GM21717 (cell line): ENCODE measurements around the gene RNU7-1.
"Not testable (repeated sequence)": the region's sequence is repeated elsewhere in the genome, so short reads cannot be mapped to it uniquely, and the experiment has no call there.

Experiments
- ATAC-seq: cut with Tn5 transposase; IDR thresholded peaks from one replicate; pipeline ENCODE4 v1.9.1; 2021; ENCODE audit warnings: mild to moderate bottlenecking, moderate library complexity; ENCODE audit not compliant: unreplicated experiment

RNU7-1 gene

GRCh38 chr12:6943722-6944380, at the start of gene RNU7-1, which contains the start of gene C12orf57:
TSS of gene RNU7-1 (plus strand) at chr12:6943816.
TSS of gene C12orf57 (plus strand) at chr12:6944022. CDS start at chr12:6944122, 100 bp downstream.
- ATAC-seq: peak; percentile 35

DNA sequence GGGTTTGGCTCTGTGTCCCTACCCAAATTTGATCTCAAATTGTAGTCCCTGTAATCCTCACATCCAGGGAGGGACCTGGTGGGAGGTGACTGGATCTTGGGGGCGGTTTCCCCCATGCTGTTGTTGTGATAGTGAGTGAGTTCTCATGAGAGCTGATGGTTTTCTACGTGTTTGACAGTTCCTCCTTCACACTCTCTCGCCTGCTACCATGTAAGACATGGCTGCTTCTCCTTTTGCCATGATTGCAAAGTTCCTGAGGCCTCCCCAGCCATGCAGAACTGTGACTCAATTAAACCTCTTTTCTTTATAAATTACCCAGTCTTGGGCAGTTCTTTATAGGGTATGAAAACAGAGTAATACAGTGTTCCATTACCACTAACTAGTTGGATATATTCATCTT, 49.3 kb upstream of the RNU7-1 start:
- ATAC-seq: no peak

DNA sequence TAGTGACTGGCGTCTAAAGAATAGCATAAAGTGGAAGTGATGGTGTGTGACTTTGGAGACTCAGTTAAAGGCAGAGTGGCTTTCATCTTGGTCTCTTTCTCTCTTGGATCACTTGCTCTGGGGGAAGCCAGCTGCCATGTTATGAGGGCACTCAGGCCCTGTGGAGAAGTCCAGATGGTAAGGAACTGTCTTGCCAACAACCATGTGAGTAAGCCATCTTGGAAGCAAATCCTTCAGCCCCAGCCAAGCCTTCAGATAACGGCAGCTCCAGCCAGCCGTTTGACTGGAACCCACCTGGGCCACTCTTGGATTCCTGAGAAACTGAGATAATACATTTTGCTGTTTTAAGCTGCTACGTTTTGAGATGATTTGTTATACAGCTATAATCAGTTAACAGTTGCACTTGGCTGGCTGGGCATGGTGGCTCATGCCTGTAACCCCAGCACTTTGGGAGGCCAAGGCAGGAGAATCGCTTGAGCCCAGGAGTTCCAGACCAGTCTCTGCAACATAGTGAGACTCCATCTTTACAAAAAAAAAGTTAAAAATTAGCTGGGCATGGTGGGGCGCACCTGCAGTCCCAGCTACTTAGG, 46.7 kb upstream of the RNU7-1 start:
- ATAC-seq: no peak

- ATAC-seq: no peak
Measured at GRCh38 chr12:6899427-6899826, 44.2 kb upstream of the RNU7-1 start.

DNA sequence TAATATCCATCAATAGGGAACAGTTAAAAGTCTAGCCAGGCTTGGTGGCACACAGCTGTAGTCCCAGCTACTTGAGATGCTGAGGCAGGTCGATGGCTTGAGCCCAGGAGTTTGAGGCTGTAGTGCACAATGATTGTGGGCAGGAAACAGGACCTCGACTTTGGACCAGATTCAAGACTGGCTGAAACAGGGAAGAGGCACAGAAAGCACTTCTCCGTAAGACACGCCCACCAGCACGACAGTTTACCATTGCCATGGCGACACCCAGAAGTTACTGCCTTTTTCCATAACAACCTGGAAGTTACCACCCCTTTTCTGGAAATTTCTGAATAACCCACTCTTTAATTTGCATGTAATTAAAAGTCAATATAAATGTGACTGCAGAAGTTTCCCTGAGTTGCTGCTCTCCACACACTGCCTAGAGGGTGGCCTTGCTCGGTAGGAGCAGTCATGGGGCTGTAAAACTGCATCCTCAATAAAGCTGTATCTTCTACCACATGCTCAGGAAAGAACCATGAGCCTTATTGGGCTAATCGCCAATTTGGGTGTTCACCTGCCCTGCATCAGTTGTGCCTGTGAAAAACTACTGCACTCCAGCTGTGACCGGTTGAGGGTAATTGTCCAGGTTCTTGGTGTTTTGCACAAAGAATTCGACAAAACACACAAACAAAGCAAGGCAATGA, 43.6 kb upstream of the RNU7-1 start:
- ATAC-seq: no peak

DNA sequence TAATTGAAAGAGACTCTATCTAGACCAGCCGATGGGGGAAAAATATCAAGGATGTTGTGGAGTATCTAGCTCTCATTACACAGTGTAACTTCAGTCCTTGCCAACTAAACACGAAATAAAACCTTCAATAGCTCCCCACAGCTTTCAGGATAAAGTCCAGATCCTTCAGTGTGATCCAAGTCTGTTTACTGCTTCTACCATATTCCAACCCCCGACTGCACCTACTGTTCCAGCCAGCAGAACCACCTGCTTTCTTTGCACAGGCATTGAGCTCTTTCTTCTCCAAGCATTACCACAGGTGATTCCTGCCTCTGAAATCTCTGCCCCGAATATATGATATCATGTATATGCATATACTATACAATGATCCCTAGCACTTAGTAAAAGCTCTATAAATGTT, 41.2 kb upstream of the RNU7-1 start:
- no peak for ATAC-seq

- no peak for ATAC-seq
Measured at GRCh38 chr12:6903722-6904121, 39.9 kb upstream of the RNU7-1 start.

GRCh38 chr12:6904280-6905276, 39.0 kb upstream of the RNU7-1 start, which contains the start of gene LRRC23:
TSS of gene LRRC23 (plus strand) at chr12:6904822. CDS start at chr12:6905634, 812 bp downstream.
- ATAC-seq: peak; percentile 79

DNA sequence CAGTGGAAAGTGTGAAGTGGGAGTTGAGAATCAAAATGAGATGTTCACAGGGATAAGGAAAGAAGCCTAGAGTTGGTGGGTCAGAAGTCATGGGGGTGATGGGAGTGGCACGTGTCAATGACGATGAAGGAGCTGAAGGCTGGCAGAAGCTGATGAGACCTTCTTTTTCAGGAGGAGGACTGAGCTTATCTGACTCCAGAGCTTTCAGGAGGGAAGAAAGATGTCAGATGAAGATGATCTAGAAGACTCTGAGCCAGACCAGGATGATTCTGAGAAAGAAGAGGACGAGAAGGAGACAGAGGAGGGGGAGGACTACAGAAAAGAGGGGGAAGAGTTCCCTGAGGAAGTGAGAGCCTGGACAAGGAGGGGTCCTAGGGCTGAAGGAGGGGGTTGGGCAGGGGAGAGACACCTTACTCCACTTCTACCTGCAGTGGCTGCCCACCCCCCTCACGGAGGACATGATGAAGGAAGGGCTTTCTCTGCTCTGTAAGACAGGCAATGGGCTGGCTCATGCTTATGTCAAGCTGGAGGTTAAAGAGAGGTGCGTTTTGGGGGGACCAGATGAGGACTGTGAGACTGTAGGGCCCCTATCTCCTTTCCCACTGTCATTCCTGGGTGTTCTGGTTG, 38.1 kb upstream of the RNU7-1 start:
- ATAC-seq: no peak

DNA sequence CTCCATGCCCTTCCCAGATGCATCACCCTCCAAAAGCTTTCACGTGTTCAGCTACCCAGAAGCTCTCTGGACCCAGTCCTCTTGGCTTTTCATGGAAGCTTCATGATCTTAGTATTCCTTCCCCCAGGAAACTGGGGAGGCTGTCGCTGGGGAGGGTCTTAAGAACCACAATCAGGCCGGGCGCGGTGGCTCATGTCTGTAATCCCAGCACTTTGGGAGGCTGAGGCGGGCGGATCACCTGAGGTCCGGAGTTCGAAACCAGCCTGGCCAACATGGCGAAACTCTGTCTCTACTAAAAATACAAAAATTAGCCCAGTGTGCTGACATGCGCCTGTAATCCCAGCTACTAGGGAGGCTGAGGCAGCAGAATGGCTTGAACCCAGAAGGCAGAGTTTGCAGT, 35.5 kb upstream of the RNU7-1 start:
- not testable (repeated sequence) for ATAC-seq

DNA sequence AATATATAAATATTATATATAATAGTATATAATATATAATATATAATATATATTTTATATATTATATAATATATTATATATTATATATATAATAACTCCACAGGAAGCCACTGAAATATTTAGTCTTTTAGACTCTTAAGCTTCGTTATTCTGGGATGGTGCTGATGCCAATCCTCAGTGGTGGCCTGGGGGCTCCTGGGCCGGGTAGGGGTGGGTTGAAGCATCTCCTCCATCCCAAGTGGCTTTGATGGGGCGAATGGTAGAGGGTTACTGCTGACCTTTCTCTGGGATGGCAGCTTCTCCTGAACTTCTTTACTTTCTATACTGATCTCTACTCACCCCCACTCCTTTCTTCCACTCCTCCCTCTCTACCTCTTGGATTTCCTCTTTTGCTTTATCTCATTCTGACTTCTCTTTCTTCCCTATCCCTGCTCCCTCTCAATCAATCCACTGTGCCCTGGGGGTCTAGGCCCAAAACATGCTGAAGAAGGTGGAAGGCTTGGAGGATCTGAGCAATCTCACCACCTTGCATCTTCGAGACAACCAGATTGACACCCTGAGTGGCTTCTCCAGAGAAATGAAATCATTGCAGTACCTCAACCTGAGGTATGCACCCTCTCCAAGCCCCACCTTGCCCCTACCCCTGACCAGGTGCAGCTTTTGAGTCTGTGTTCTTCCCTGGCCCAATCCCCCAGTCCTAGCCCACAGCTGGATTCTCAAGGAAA, 34.0 kb upstream of the RNU7-1 start:
- no peak for ATAC-seq

DNA sequence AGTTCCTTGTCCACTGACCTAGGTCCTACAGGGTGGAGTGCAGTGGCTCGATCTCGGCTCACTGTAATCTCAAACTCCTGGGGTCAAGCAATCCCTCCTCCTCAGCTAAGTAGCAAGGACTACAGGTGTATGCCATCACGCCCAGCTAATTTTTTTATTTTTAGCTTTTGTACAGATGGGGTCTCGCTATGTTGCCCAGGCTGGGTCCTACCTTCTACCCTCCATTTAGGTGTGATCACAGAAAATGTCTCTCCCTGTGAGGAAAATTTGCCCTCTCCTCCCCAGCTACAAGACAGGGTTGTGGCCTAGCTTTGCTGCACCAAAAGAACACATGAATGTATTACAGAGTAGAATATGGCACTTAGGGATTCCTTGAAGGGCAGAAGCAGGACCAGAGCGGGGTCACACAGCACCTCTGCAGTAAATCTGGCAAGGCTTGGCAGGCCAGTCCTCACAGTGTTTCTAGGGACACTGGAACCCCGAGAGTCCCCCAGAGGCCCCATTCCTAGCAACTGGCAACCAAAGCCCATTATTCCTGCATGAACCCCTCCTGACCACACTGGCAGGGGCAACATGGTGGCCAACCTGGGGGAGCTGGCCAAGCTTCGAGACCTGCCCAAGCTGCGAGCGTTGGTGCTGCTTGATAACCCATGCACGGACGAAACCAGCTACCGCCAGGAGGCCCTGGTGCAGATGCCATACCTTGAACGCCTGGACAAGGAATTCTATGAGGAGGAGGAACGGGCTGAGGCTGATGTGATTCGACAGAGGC, 31.3 kb upstream of the RNU7-1 start:
- ATAC-seq: no peak

DNA sequence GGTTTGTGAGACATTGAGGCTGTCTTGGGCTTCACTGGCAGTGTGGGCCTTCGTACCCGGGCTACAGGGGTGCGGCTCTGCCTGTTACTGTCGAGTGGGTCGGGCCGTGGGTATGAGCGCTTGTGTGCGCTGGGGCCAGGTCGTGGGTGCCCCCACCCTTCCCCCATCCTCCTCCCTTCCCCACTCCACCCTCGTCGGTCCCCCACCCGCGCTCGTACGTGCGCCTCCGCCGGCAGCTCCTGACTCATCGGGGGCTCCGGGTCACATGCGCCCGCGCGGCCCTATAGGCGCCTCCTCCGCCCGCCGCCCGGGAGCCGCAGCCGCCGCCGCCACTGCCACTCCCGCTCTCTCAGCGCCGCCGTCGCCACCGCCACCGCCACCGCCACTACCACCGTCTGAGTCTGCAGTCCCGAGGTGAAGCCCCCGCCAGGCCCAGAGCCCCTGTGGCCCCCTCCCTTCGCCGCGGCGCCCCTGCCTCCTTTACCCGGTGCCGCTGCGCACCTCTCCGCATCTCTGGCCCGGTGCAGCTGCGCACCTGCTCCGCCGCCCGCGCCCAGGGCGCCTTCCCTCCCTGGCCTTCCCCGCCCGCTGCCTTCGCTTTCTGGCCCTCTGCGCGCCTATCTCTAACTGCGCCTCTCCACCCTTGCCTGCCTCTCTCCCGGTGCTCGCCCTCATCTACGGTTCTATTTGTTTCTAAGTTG, 29.2 kb upstream of the RNU7-1 start, which contains the start of gene ENO2:
ENO2 (plus strand) TSS at position 335 of the 701 bp plus-strand sequence. CDS start 1,253 bp downstream, outside the sequence.
- peak; percentile 73 for ATAC-seq

DNA sequence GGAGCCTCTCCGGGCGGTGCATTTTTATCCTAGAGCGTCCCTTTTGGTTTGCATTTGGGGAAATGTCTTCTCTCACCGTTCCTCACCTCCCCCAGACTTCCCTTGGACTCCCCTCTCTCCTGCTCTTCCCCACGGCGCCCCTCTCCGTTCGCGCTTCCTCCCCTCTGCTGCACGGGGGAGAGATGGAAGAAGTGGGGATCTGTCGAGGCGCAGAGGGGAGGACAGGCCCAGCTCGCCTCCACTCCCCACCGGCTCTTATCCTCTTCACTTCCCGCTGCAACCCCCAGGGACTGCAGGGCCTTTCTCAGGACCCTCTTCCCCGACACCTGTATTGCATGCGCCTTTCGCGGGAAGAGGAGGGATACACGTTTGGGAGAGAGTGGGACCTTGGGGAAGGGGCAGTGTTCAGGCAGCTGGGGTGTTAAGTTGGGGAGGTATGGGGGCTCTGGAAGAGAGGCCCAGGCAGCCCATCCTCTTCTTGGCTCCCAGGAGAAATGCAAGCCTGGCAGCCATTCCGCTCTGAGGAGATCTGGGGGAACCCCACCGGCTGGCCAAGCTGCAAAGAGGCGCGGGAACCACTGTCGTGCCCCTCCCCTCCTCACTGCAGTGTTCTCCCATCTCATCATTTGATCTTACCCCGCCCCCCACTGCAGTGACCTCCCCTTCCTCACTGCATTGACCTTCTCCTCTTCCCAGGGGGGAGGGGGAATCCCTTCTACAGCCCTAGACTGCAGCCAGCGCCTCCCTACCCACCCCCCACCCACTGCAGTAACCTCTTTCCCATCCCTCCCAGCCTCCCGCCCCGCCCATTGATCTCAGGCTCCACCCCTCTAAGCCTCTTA, 28.4 kb upstream of the RNU7-1 start:
- no peak for ATAC-seq

- ATAC-seq: no peak
Measured at GRCh38 chr12:6915789-6916285, 27.8 kb upstream of the RNU7-1 start.

DNA sequence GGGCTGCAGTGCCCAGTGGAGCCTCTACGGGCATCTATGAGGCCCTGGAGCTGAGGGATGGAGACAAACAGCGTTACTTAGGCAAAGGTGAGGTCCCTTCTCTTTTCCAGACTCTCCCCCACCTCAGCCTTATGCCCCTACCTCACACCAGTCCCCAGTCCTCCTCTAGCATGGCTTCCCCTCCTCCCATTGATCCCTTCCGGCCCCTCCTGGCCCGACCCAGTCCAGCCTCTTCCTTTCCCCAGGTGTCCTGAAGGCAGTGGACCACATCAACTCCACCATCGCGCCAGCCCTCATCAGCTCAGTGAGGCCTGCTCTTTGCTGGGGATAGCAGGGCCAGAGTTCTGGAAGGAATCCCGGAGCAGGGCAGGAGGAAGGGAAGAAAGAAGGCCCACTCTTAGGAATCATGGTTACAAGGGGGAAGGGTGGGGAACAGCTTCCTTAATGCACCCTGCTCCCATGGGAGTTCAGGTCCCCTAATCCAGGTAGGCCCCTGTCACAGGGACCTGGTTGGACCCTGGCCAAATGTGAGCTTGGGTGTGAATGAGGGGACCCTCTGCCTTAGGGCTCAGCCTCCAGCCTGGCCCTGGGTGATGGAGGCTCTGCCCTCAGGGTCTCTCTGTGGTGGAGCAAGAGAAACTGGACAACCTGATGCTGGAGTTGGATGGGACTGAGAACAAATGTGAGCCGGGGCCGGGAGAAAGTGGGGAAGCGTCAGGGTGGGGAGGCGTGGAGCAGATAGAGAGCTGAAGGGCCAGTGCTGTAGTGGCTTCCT, 27.0 kb upstream of the RNU7-1 start:
- no peak for ATAC-seq
